Pancreas (tissue), 10 donors: ENCODE results near the gene SNAP25. TPM values are rescaled to one million over a fixed set of nuclear protein-coding genes. Genes with fewer than 3 reads are reported as not detected.

Experiments
- ATAC-seq, 4 donors: fragments of 200-7000 bp; cut with Tn5 transposase; one replicate each; pipeline versions ENCODE4 v1.8.0 to v1.9.1; 2020; ENCODE audit warnings: mild to moderate bottlenecking in 4 of 4, moderate library complexity in 4 of 4
- DNase-seq, 6 donors: peaks; one replicate each; pipeline ENCODE4 v3.0.0-alpha.2; 2020
- FAIRE-seq: peaks from 2 replicates; lab custom pipeline; 2012; peaks lifted over from hg19 to GRCh38; lab: Jason Lieb, UNC
- H3K27ac ChIP-seq, 4 donors: fragments of 200-600 bp; sonication (generic); 1 replicate in 3 of 4; 2 replicates in 1 of 4; pipeline versions ENCODE4 v1.5.0 to v1.8.0; 2020
- H3K27me3 ChIP-seq, 4 donors: fragments of 200-600 bp; one replicate each; pipeline ENCODE4 v1.8.0; 2021
- H3K36me3 ChIP-seq, 3 donors: fragments of 200-600 bp; sonication (generic) in 1 of 3; one replicate each; pipeline versions ENCODE4 v1.5.0 to v1.8.0; 2020 to 2021
- H3K4me1 ChIP-seq, 3 donors: fragments of 200-600 bp; one replicate each; pipeline ENCODE4 v1.8.0; 2021
- H3K4me3 ChIP-seq, 4 donors: fragments of 200-600 bp; sonication (generic) in 2 of 4; one replicate each; pipeline versions ENCODE4 v1.5.0 to v1.8.0; 2020 to 2021
- H3K9me3 ChIP-seq, 4 donors: fragments of 200-600 bp; one replicate each; pipeline ENCODE4 v1.8.0; 2021
- WGBS, 2 donors: extraction: QIAGEN DNeasy Blood & Tissue Kit; methylation state at CpG; one replicate each; pipeline ENCODE4 v1.1.7; 2013; 5-methylcytosine and 5-hydroxymethylcytosine counted together
- intact Hi-C, 3 donors: fragments of 100-400 bp; cut with DNase I; formaldehyde crosslinking; loops; one replicate each; pipeline versions ENCODE4 v1.11.1 to v1.14.2; 2022
- polyA plus RNA-seq, 2 donors: library from polyadenylated mRNA; stranded (reverse); fragments of 200-250 nt; gene quantifications; one replicate each; pipeline ENCODE4 v1.2.3, GENCODE V29; 2013
- total RNA-seq, 6 donors: library from RNA; stranded (reverse); fragmentation: NEBNext Ultra II Directional in 4 of 6; extraction: Animal tissue kit (Norgen Biotek cat#: 25700) in 4 of 6; gene quantifications; one replicate each; pipeline versions ENCODE4 v1.2.1 to v1.2.4, GENCODE V29; 2021 to 2023
- TF ChIP-seq, protein P1 (sequence below), 4 donors: fragments of 200-600 bp; sonication (generic) in 3 of 4; IDR thresholded peaks; one replicate each; pipeline versions ENCODE4 v1.5.0 to v1.8.0; 2021; ENCODE audit warnings: antibody characterized with exemption in 4 of 4
- donor health status: healthy with polysubstance abuse.
- donor health status: DM: no; HTN: no; CAD: no; lungs with moderate emphysema.
- donor health status: DM: no; HTN: no; CAD: no.
- donor health status: control.
- donor health status: control.
- donor health status: Bipolar disorder and iron deficiency.
- donor health status: DM: yes; HTN: yes; CAD: no.
- donor health status: DM: no; HTN: no; CAD: no.
- donor health status: DM: no; HTN: no; CAD: no.
- donor health status: DM: yes; HTN: yes; CAD: no.

SNAP25 gene
- total and polyA plus RNA-seq, 8 donors, result 0.95 to 50.3 (median 4.5) TPM

DNA sequence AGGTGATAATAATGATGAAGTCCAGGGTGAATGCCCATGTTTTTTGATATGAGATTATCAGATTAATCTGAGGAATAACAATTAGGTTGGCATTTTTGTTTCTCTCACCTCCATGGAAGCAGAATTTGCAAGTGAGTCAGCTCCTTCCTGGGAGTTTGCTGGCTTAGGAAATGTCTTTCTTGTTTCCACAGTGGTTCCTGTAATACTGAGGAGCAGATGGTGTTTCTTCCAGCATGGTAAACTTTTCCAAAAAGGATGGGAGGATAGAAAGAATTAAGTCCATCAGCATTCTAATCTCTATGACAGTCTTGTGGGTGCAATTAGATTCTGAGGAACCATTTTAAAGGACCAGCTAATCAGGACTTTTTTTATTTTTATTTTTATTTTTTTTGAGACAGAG is 40.5 kb downstream of the SNAP25 start:
- intact Hi-C loops, result no loop called here
- Histone ChIP-seq H3K9me3 (no peaks in the 10 kb centered on the region), H3K4me3 (no peak overlapping the region), H3K36me3 (no peaks in the 10 kb centered on the region), H3K27ac (no peak overlapping the region), H3K27me3 (no peaks in the 10 kb centered on the region), H3K4me1 (no peaks in the 10 kb centered on the region)
- FAIRE-seq (no peak), DNase-seq (no peak), ATAC-seq (no peak)
- TF ChIP-seq, protein P1, sequence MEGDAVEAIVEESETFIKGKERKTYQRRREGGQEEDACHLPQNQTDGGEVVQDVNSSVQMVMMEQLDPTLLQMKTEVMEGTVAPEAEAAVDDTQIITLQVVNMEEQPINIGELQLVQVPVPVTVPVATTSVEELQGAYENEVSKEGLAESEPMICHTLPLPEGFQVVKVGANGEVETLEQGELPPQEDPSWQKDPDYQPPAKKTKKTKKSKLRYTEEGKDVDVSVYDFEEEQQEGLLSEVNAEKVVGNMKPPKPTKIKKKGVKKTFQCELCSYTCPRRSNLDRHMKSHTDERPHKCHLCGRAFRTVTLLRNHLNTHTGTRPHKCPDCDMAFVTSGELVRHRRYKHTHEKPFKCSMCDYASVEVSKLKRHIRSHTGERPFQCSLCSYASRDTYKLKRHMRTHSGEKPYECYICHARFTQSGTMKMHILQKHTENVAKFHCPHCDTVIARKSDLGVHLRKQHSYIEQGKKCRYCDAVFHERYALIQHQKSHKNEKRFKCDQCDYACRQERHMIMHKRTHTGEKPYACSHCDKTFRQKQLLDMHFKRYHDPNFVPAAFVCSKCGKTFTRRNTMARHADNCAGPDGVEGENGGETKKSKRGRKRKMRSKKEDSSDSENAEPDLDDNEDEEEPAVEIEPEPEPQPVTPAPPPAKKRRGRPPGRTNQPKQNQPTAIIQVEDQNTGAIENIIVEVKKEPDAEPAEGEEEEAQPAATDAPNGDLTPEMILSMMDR (IDR thresholded peaks at IDR 0.05), result no peak

DNA sequence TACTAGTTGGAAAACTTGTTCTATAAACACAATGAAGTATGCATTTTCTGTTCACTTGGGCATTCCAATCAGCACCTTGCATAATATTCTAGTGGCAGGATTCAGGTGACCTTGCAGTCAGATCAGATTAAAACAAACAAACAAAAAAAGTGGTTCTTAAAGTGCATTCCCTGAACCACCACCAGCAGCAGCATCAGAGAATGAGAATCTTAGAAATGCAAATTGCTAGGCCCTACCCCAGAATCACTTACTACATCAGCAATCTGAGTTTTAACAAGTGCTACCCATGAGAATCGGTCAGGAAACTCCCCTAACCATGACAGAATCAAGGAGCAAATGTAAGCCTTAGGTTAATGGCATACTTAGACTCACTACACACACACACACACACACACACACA is 41.7 kb downstream of the SNAP25 start:
- Histone ChIP-seq H3K36me3 (no peaks in the 10 kb centered on the region), H3K27ac (no peak overlapping the region), H3K4me1 (no peaks in the 10 kb centered on the region), H3K27me3 (no peaks in the 10 kb centered on the region), H3K9me3 (no peaks in the 10 kb centered on the region), H3K4me3 (no peak overlapping the region)
- DNase-seq, result no peak
- intact Hi-C loops, result no loop called here
- no peak for FAIRE-seq
- TF ChIP-seq, protein P1 (IDR thresholded peaks at IDR 0.05), result no peak
- no peak for ATAC-seq
- WGBS, 2 donors, result 59 to 74% methylated on average over 1 of the region's 1 CpG

DNA sequence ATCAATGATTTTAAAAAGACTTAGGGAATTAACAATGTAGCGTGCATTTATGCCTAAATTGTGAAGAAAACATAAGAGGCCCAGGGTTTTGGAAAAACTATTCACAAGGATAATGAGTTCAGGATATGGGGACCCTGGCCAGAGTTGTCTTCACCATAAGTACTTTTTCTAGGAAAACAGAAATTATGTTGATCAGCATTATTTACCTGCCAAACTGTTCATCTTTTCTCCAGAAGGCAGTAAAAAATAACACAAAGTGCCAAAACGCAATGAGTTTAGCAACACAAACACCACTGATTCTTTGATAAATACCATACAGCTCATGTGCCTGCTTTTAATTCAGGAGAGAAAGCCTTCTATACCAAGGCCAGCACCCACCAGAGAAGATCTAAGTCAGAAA is 43.1 kb downstream of the SNAP25 start:
- no peaks in the 10 kb centered on the region for H3K4me1 ChIP-seq
- no peak overlapping the region for H3K4me3 ChIP-seq
- ATAC-seq (no peak), FAIRE-seq (no peak), DNase-seq (no peak)
- H3K36me3 ChIP-seq, result no peaks in the 10 kb centered on the region
- TF ChIP-seq, protein P1 (IDR thresholded peaks at IDR 0.05), result no peak
- no peak overlapping the region for H3K27ac ChIP-seq
- 83 to 97% methylated on average over 2 of the region's 2 CpGs for WGBS, 2 donors
- intact Hi-C loops, result no loop called here
- no peaks in the 10 kb centered on the region for H3K27me3 ChIP-seq
- no peaks in the 10 kb centered on the region for H3K9me3 ChIP-seq

DNA sequence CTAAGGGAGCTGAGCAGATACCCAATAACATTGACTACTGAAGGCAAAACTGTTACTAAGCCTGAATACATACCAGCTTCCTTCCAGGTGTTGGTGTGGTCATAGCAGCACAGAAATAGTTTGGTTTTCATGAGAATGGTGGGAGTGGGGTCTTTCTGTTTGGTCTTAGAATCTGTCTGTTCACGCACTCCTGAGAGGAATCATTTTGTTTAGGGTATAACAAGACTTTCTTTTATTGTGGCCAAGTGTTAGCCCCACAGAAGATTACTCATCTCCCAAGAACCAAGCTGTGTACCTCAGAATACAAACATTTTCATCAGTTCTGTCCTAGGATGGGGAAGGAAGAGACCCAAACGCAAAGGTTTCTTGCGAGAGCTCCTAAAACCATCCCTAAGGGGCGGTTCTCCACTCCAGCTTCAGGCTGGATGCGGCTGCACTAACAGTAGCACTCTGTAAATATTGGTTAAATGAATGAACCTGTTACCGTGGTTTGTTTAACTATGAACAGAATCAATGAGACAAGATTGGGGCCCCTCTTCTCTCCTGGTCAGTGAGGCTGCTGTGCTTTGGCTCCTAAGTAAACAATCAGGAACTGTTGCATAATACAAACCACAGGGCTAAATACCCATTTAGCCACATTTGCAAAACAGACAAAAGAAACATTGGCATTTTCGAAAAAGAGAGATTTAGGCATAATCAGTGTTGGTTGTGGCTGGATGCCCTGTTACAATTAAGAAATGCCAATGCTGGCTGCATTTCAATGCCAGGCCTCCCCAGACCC is 44.9 kb downstream of the SNAP25 start:
- Histone ChIP-seq H3K36me3 (no peaks in the 10 kb centered on the region), H3K4me1 (no peaks in the 10 kb centered on the region), H3K9me3 (no peaks in the 10 kb centered on the region), H3K4me3 (no peak overlapping the region), H3K27ac (no peak overlapping the region), H3K27me3 (no peaks in the 10 kb centered on the region)
- no peak for FAIRE-seq
- 45 to 46% methylated on average over 7 of the region's 7 CpGs for WGBS, 2 donors
- no peak for DNase-seq
- peak in 2 of 4 donors; percentile 77 to 85 for ATAC-seq
- TF ChIP-seq, protein P1 (IDR thresholded peaks at IDR 0.05), result no peak
- intact Hi-C loops, result no loop called here

DNA sequence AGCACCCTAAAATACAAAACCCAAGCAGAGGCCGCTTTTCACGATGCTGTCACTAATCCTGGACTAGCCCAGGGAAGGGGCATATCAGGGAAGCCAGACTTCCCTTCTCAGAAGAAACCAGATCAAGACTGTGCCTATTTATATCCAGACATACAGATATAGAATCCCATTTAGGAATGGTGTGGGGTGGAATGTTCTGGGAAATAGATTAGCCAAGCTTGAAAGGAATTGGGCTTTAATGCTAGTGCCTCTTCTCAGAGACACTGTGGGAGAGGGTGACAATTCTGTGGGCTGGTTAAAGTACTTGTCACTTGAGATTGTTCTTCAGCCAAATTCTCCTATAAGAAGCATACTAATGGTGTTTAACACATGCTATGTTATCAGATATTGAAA is 45.5 kb downstream of the SNAP25 start:
- intact Hi-C loops, result no loop called here
- TF ChIP-seq, protein P1 (IDR thresholded peaks at IDR 0.05), result no peak
- H3K9me3 ChIP-seq, result no peaks in the 10 kb centered on the region
- H3K4me3 ChIP-seq, result no peak overlapping the region
- no peaks in the 10 kb centered on the region for H3K4me1 ChIP-seq
- H3K27me3 ChIP-seq, result no peaks in the 10 kb centered on the region
- no peak overlapping the region for H3K27ac ChIP-seq
- FAIRE-seq (no peak), DNase-seq (no peak), ATAC-seq (no peak)
- 58 to 69% methylated on average over 2 of the region's 2 CpGs for WGBS, 2 donors
- H3K36me3 ChIP-seq, result no peaks in the 10 kb centered on the region
